NOMO-1 (cell line): ENCODE data around the gene VLDLR.

Source experiments
- DNase-seq, 2 experiments: peaks; one replicate each; lab custom pipeline; 2025; ENCODE audit not compliant: unreplicated experiment in 2 of 2; lab: John Stamatoyannopoulos, UW

Gene VLDLR

DNA sequence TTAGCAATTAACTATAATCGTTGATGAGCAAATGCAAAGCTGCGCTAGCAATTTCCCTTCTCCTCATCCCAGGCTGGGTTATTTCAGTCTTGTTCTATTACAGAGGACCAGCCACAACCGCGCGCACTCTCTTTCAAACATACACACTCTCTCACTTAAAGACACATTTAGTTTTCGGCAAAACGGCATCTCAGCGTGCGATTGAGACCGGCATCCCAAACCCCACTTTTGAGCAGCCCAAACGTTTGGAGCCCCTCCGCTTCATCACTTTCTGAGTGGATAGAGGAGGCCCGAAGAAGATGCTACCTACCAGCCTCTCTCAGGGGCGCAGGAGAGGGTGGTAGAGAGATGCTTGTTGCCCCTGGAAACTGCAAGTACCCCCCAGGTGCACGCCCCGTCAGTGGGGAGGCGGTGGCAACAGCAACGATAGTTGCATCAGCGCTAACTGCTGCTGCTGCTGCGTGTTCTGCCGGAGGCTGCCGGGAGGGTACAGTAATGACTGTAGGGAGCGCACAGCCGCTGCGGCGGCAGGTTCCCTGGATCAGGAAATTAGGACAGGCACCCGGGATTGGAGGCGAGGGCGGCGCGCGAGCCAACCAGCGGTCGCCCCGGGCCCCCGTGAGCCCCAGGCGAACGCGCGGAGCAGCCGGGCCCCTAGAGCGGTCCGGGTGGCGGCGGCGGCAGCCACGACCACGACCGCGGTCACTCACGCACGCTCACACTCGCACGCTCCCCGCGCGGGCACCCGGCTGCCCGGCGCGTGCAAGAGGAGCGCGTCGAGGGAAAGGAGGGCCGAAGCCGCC is 467 bp upstream of the VLDLR start:
- DNase-seq: peak; percentile 42 to 59

GRCh38 chr9:2622461-2623287 is 1.1 kb downstream of the VLDLR start:
- DNase-seq: no peak

DNA sequence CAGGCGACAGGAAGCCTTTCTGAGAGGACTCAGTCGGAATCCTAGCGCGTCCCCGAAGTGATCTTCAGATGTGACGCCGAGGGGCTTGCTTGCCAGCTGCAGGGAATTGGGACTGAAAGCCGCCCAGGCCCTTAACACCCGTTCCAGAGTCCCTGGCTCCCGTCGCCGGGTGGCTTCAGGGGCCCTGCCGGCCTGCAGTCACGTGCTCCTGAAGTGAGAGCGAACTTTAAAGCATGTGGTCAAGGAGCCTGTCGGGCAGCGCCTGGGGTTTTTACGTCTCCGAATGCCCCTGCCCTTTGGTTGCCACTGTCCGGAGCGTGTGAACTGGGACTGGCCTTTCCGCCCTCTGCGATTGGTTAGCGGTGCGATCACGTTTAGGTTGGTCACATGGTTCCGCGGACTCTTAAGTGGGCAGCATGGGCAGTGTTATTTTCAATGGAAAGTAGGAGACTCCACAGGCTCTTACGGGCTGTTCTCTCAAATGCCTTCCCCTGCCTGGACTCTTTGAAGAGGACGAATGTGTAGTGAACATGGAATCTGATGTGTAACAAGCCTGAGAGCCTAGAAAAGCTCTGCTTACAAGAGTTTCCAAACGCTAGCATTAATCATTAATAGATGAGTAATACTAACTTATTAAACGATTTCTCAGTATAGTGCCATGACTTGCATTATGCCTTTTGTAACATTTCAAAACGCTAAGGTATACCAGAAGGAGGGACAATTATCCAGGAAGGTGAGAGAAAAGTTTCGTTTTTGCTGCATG is 1.9 kb downstream of the VLDLR start:
- no peak for DNase-seq

GRCh38 chr9:2624051-2624682 is 2.6 kb downstream of the VLDLR start:
- no peak for DNase-seq

GRCh38 chr9:2625427-2625826 is 3.8 kb downstream of the VLDLR start:
- no peak for DNase-seq

DNA sequence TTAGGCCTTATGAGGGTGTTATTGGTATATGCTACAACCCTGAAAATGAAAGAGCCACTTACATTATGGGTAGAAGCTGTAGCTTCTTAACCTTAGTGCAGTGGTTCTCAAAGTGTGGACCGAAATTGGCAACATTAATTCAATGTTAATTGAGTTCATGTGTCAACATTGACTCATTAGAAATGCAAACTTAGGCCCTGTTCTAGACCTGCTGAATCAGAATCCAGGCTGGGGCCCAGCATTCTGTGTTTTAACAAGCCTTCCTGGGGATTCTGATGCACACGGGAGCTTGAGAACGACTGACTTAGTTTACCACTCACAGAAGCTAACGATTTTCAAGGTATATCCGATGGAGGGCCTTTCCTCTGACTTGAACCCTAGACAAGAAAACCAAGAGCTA is 7.3 kb downstream of the VLDLR start:
- no peak for DNase-seq

DNA sequence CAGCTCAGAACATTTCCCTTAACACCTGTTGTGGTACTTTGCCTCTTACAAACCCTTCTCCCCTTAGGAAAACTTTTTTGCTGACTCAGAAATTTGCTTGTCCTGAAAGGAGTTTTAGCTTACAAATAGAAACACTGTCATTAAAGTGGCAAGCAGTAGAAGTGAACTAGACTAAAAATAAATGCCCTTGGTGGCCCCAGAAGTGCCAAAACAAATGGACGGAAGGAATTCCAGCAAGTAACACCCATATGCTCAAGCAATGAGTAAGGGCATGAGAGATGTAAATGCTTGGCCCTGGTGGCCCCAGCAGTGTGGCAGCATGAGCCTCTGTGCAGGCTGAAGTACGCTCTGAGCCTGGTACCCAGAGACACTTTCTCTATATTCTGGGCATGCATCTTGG is 8.6 kb downstream of the VLDLR start:
- no peak for DNase-seq

GRCh38 chr9:2631263-2631662 is 9.7 kb downstream of the VLDLR start:
- no peak for DNase-seq

- DNase-seq: no peak
Measured at GRCh38 chr9:2634153-2634552, 12.6 kb downstream of the VLDLR start.

DNA sequence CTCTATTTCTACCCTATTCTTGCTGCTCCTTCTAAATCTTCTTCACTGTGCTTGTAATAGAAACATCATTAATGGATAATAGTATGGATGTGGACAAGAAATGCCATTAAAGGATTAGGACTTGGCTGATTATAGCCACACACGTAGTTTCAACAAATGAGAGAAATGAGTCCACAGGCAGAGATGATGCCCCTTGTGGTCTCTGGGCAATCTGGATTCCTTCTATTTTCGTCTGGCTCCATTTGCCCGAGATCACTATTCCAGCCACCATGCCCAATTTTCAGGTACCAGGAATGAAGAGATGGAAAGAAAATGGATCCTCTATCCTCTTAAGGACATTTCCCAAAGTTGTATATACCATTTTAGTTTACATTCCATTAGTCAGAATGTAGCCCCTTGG is 13.2 kb downstream of the VLDLR start:
- DNase-seq: no peak

DNA sequence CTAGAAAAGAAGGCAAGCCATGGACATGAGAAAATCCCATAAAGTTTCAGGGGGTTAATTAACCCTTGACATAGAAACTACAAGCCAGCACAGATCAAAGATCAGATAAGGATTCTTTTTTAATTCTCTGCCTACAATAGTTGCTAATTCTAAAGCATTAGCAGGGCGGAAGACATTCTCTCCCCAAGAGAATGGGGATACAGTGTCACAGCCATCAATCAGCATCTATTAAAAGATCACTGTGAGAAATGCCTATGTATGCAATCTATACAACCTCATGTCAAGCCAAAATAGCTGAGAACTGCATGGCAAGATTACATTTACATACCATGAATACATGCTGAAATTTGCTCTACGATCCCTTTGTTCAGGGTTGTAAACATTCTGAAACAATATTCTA is 14.3 kb downstream of the VLDLR start:
- DNase-seq: no peak

- DNase-seq: no peak
Measured at GRCh38 chr9:2637390-2637789, 15.8 kb downstream of the VLDLR start.

DNA sequence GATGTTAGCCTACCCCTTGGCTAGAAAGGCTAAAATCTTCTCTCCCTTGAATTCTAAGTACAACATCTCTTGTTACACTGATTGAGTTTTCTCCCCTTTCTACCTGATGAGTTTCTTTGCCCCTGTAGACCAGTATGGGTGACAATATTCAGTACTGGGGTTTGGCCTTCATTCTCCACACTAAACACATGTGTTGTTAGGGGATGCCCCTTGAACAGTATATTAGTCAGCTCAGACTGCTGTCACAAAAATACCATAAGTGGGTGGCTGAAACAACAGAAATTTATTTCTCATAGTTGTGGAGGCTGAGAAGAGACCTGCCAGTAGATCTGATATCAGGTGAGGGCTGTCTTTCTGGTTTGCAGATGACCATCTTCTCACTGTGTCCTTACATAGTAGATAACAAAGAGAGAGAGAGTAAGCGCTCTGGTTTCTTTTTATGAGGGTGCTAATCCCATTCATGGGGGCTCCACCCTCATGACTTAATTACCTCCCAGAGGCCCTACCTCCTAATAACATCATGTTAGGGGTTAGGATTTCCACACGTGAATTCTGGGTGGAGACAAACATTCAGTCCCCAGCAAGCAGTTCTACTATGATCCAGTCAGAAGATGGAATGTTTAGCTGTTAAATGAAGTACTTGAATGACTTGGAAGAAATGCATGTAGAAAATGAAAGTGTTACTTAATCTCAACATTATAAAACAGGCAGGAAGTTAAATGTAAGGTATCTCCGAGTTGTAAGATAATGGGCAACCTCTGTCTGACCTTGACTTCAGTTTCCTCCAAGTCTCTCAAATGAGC is 17.5 kb downstream of the VLDLR start:
- no peak for DNase-seq

- no peak for DNase-seq
Measured at GRCh38 chr9:2639786-2640185, 18.2 kb downstream of the VLDLR start.

DNA sequence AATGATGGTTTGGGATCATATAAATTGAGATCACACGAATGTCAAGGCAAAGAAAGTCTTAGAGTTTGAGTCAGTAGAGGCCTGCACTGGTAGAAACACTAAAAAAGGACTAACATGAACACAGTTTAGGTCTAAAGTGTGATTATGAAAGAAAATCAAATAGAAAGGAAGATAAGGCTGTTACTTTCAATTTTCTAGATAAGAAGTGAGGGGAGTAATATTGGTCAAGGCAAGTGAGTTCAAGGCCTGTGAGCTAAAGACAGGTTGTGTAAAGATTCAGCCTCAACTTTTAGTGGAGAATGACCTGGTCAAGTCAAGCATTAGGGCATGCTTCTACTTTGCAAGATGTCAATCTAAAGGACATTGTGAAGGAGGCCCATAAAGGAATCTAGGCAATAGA is 19.0 kb downstream of the VLDLR start:
- DNase-seq: no peak

DNA sequence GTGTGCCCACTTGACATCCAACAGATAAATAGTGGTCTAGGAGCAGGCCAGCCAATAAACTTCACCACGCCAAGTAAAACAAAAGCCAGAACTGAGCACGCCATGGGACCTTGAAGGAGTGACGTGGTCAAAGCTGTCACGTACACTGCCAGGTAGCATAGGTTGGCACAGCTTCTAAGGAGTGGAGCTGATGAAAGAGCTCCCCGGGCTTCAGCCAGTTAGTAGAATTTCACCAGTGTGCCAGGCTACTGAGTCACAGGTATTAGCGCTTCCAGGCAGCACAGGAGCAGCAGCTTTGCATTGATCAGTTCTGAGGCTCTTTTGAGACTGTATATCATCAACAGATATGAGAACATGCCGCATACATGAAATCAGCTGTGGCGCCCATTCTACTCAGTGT is 19.4 kb downstream of the VLDLR start:
- no peak for DNase-seq

- DNase-seq: no peak
Measured at GRCh38 chr9:2642068-2642467, 20.5 kb downstream of the VLDLR start.

DNA sequence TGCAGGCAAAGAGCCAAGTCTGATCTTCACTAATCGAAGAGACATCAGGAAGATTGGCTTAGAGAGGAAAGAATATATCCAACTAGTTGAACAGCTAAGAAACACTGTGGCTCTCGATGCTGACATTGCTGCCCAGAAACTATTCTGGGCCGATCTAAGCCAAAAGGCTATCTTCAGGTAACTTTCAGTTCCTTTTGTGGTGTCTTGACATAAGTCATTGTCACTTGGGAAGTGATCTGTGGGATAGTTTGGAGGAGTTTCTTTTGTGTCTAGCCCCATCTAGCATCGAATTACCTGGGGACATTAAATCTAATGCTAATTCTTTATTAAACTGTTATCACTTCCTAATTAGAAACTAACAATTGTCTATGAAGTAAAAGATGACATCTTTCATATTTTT is 24.0 kb downstream of the VLDLR start:
- DNase-seq: no peak

DNA sequence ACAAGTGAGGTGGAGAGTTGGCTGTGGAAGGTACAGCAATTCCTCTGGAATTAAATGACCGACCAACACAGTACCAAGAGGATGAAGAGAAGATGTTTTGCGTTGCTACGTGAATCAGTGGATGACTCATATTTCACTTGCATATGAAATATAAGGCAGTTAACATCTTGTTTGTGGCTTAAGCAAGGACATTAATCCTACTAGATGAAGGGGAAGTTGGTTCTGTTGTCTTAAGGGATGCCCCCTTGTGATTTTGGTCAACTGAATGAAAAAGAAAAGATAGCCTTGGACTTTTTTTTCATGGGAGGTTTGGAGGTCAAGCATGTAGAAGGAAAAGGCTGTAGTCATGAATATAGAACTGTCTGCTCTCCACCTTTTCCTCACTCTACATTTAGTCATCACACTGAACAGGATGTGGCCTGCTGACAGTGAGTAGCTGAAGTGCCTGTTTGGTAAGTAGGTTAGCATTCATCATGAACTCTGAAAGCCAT is 33.9 kb downstream of the VLDLR start:
- DNase-seq: peak; percentile 27 to 69

DNA sequence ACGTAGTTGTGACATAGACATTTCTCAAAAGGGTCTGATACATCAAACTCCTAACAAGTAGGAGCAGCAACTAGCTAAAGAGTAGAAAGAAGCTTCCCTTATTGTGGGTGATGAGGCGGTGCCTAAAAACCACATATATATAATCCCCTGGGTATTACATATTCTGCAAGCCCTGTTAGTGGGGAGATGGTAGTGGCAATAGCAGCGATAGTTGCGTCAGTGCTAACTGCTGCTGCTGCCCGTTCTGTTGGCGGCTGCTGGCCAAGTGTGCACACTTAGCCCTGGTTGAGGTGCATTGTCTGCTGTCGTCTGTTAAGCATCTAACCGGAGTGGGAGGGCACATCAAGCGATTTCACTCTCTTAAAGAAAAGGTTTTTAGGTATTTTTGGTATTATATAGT is 35.8 kb downstream of the VLDLR start:
- peak; percentile 83 to 85 for DNase-seq
